ENCODE measurements around the gene TTC22. TPM values are rescaled to one million over a fixed set of nuclear protein-coding genes. Genes with fewer than 3 reads are reported as not detected.

Gene TTC22
- total and polyA plus RNA-seq, 2 experiments from 2014 or later = 8.1 to 9.0 TPM

DNA sequence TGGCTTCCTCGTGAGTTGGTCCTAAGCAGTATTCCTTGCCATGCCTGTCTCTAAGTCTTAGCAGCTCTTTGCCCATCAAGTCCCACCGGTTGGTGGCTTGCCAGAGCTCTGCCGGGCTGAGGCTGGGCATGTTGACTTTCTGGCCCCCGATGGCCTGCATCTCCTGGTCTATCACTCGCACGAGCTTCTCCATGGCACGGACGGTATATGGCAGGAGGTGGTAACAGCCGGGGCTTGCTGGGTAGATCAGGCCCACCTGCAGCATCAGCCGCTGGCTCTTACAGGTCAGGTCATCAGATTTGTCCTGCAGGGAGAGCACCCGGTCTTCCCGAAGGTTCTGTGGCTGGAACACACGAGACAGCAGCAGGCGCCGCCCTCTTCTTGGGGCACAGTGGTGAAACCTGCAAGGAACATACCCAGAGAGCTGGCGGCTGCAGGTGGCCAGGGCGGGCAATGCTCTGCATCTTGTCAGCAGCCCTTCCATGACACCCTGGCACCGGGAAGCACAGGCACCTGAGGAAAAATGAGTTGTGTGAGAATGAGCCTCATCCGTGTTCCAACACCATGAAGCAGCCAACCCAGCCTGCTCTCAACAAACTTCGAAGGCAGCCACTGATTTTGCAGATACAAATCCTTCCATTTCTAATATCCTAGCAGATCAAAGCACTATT is 42.3 kb downstream of the TTC22 start:
- whole genome bisulfite sequencing (ENCODE audit: low lambda C conversion rate, missing lambda C conversion rate) = 97% methylated on average over 20 of the region's 20 CpGs
- no peaks in the 10 kb centered on the region for H3K9me2 ChIP-seq (replicated peaks; ENCODE audit: insufficient read depth)
- H3K79me2 ChIP-seq = peaks cover 18% of the 10 kb centered on the region
- H3K4me3 ChIP-seq = no peak overlapping the region
- no peak overlapping the region for H3K27ac ChIP-seq
- H3K9me3 ChIP-seq (ENCODE audit: low read depth) = no peaks in the 10 kb centered on the region
- H3K4me1 ChIP-seq (ENCODE audit: insufficient read depth) = peaks cover 5% of the 10 kb centered on the region
- no peaks in the 10 kb centered on the region for H3K36me3 ChIP-seq (replicated peaks; ENCODE audit: insufficient read depth, low read depth)
- no peak overlapping the region for H3K4me2 ChIP-seq
- no peaks in the 10 kb centered on the region for H4K20me1 ChIP-seq (ENCODE audit: insufficient read depth, poor library complexity, severe bottlenecking)
- TF ChIP-seq EZH2phosphoT487 (IDR thresholded peaks at IDR 0.05; ENCODE audit: low read depth, severe bottlenecking, unreplicated experiment) (no peak), EZH2 (IDR thresholded peaks at IDR 0.05; ENCODE audit: borderline replicate concordance) (no peak)
- TF ChIP-seq, protein P1, sequence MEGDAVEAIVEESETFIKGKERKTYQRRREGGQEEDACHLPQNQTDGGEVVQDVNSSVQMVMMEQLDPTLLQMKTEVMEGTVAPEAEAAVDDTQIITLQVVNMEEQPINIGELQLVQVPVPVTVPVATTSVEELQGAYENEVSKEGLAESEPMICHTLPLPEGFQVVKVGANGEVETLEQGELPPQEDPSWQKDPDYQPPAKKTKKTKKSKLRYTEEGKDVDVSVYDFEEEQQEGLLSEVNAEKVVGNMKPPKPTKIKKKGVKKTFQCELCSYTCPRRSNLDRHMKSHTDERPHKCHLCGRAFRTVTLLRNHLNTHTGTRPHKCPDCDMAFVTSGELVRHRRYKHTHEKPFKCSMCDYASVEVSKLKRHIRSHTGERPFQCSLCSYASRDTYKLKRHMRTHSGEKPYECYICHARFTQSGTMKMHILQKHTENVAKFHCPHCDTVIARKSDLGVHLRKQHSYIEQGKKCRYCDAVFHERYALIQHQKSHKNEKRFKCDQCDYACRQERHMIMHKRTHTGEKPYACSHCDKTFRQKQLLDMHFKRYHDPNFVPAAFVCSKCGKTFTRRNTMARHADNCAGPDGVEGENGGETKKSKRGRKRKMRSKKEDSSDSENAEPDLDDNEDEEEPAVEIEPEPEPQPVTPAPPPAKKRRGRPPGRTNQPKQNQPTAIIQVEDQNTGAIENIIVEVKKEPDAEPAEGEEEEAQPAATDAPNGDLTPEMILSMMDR (IDR thresholded peaks at IDR 0.05; ENCODE audit: poor library complexity) = no peak
- H3K27me3 ChIP-seq = no peaks in the 10 kb centered on the region
- H2AFZ ChIP-seq = no peak overlapping the region
- no peak for DNase-seq (ENCODE audit: low spot score)

DNA sequence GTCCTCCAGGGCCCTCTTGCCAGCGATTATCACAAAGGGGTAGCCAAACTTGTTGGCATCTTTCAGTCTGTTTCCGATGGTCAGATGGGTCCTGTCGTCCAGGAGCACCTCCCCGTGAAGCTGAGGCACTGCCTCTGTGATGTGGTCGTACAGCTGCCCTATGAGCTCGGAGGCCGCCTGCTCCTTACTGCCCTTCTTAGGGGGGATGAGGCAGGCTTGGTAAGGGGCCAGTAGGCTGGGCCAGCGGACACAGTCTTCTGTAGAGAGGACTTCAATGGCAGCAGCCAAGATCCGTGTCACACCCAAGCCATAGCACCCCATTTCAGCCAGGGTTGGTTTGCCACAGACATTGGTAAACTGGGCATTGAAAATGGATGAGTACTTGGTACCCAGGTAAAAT is 43.3 kb downstream of the TTC22 start:
- no peaks in the 10 kb centered on the region for H3K9me3 ChIP-seq (ENCODE audit: low read depth)
- 97% methylated on average over 9 of the region's 9 CpGs for WGBS (ENCODE audit: low lambda C conversion rate, missing lambda C conversion rate)
- H3K27me3 ChIP-seq = no peaks in the 10 kb centered on the region
- no peaks in the 10 kb centered on the region for H3K4me1 ChIP-seq (ENCODE audit: insufficient read depth)
- H3K4me2 ChIP-seq = no peak overlapping the region
- no peaks in the 10 kb centered on the region for H3K36me3 ChIP-seq (replicated peaks; ENCODE audit: insufficient read depth, low read depth)
- no peak overlapping the region for H2AFZ ChIP-seq
- H3K9me2 ChIP-seq (replicated peaks; ENCODE audit: insufficient read depth) = no peaks in the 10 kb centered on the region
- peaks cover 9% of the 10 kb centered on the region for H3K79me2 ChIP-seq
- H3K27ac ChIP-seq = no peak overlapping the region
- H4K20me1 ChIP-seq (ENCODE audit: insufficient read depth, poor library complexity, severe bottlenecking) = no peaks in the 10 kb centered on the region
- TF ChIP-seq, protein P1 (IDR thresholded peaks at IDR 0.05; ENCODE audit: poor library complexity) = no peak
- no peak for TF ChIP-seq EZH2phosphoT487 (IDR thresholded peaks at IDR 0.05; ENCODE audit: low read depth, severe bottlenecking, unreplicated experiment)
- no peak for TF ChIP-seq EZH2 (IDR thresholded peaks at IDR 0.05; ENCODE audit: borderline replicate concordance)
- no peak for DNase-seq (ENCODE audit: low spot score)
- no peak overlapping the region for H3K4me3 ChIP-seq

DNA sequence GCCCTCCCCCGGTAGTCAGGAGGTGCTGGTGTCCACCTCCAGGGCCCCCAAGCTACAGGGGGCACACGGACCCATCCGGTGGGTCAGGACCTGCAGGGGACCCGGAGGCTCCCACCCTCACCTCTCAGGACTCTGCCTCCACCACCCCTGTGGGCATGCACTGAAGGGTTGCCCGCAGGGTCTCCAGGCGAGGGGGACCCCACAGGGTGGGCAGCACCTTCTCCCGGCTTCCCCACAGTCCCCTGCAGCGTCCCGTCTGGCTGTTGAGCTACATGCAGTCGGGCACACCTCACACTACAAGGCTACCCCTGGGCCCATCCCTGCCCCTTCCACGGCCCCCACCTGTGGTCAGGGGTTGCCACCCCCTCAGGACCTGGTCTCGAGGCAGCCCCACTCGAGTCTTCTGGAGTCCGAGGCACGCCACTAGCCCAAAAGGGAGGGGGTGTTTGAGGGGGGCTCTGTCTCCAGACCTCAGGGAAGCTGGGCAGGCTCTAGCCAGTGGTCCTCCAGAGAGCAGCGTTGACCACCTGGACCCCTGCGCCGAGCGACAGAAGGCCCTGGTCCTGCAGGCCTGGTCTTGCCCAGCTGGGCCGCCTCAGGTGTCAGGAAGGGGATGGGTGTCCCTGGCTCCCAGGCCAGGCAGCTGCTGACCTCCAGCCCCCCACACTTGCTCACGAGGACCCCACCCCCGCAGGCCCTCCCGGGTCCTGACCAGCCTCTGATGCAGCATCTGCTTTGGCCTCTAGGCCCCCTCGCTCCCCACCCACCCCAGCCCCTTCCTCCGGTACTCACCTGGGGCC is 46.4 kb downstream of the TTC22 start:
- Histone ChIP-seq H3K4me2 (no peak overlapping the region), H4K20me1 (ENCODE audit: insufficient read depth, poor library complexity, severe bottlenecking) (no peaks in the 10 kb centered on the region), H3K4me1 (ENCODE audit: insufficient read depth) (no peaks in the 10 kb centered on the region), H3K9me3 (ENCODE audit: low read depth) (no peaks in the 10 kb centered on the region), H3K79me2 (no peaks in the 10 kb centered on the region), H3K36me3 (replicated peaks; ENCODE audit: insufficient read depth, low read depth) (no peaks in the 10 kb centered on the region), H3K4me3 (no peak overlapping the region), H3K27me3 (no peaks in the 10 kb centered on the region), H3K9me2 (replicated peaks; ENCODE audit: insufficient read depth) (no peaks in the 10 kb centered on the region), H2AFZ (no peak overlapping the region), H3K27ac (no peak overlapping the region)
- TF ChIP-seq EZH2 (IDR thresholded peaks at IDR 0.05; ENCODE audit: borderline replicate concordance) (no peak), EZH2phosphoT487 (IDR thresholded peaks at IDR 0.05; ENCODE audit: low read depth, severe bottlenecking, unreplicated experiment) (no peak)
- TF ChIP-seq, protein P1 (IDR thresholded peaks at IDR 0.05; ENCODE audit: poor library complexity) = no peak
- no peak for DNase-seq (ENCODE audit: low spot score)
- 96% methylated on average over 11 of the region's 25 CpGs for WGBS (ENCODE audit: low lambda C conversion rate, missing lambda C conversion rate)

All from hepatocyte (in vitro differentiated cells).